Sigmoid colon (tissue), 4 donors: ENCODE data around the gene COLEC11.

Experiments
- EP300 ChIP-seq, 4 donors: sonication (generic); formaldehyde crosslinking; IDR thresholded peaks; one replicate each; pipeline ENCODE4 v1.6.1; 2017; ENCODE audit warnings: antibody characterized with exemption in 4 of 4
- POLR2A ChIP-seq, 2 donors: fragments of 450-650 bp; IDR thresholded peaks; one replicate each; pipeline ENCODE4 v1.6.1; 2016; ENCODE audit warnings: antibody characterized with exemption in 2 of 2, mild to moderate bottlenecking in 2 of 2, moderate library complexity in 2 of 2
- POLR2AphosphoS5 ChIP-seq, 4 donors: sonication (generic); formaldehyde crosslinking; IDR thresholded peaks; one replicate each; pipeline ENCODE4 v1.6.1; 2017; ENCODE audit warnings: antibody characterized with exemption in 4 of 4
- TF ChIP-seq, protein P1 (sequence below), 4 experiments: fragments of 450-650 bp in 3 of 4; fragments of 200-600 bp in 1 of 4; IDR thresholded peaks; one replicate each; pipeline ENCODE4 v1.5.1; 2016 to 2019; ENCODE audit warnings: antibody characterized with exemption in 4 of 4, mild to moderate bottlenecking in 3 of 4, moderate library complexity in 2 of 4

DNA sequence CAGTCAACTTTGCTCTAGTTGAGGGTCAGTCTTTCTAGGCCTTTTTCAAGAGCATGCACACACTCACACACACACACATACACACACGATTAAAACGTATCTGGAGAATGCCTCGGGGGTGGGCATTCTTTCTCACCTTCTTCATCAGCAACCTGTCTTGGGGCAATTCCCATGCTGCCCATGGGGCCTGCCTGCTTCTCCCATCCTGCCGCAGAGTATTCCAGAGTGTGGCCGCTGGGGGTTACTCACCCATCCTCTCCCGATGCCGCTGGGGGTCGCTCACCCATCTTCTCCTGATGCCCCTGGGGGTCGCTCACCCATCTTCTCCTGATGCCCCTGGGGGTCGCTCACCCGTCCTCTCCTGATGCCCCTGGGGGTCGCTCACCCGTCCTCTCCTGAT is 52.3 kb downstream of the COLEC11 start:
- TF ChIP-seq, protein P1, sequence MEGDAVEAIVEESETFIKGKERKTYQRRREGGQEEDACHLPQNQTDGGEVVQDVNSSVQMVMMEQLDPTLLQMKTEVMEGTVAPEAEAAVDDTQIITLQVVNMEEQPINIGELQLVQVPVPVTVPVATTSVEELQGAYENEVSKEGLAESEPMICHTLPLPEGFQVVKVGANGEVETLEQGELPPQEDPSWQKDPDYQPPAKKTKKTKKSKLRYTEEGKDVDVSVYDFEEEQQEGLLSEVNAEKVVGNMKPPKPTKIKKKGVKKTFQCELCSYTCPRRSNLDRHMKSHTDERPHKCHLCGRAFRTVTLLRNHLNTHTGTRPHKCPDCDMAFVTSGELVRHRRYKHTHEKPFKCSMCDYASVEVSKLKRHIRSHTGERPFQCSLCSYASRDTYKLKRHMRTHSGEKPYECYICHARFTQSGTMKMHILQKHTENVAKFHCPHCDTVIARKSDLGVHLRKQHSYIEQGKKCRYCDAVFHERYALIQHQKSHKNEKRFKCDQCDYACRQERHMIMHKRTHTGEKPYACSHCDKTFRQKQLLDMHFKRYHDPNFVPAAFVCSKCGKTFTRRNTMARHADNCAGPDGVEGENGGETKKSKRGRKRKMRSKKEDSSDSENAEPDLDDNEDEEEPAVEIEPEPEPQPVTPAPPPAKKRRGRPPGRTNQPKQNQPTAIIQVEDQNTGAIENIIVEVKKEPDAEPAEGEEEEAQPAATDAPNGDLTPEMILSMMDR (IDR thresholded peaks at IDR 0.05): no peak
- no peak for TF ChIP-seq POLR2AphosphoS5 (IDR thresholded peaks at IDR 0.05)
- TF ChIP-seq EP300 (IDR thresholded peaks at IDR 0.05): no peak
- no peak for TF ChIP-seq POLR2A (IDR thresholded peaks at IDR 0.05)
